ENCODE data around the gene PELI2.
"Not testable (repeated sequence)": the region's sequence is repeated elsewhere in the genome, so short reads cannot be mapped to it uniquely, and the experiment has no call there.

Gene PELI2

GRCh38 chr14:56144176-56144575 is 26.0 kb downstream of the PELI2 start:
- no peak for DNase-seq

GRCh38 chr14:56145181-56145769 is 27.1 kb downstream of the PELI2 start:
- DNase-seq = no peak

GRCh38 chr14:56145965-56146364 is 27.8 kb downstream of the PELI2 start:
- DNase-seq = no peak

- DNase-seq = no peak
Measured at GRCh38 chr14:56147449-56147848, 29.2 kb downstream of the PELI2 start.

- no peak for DNase-seq
Measured at GRCh38 chr14:56147986-56148901, 30.0 kb downstream of the PELI2 start.

GRCh38 chr14:56149151-56149550 is 30.9 kb downstream of the PELI2 start:
- no peak for DNase-seq

DNA sequence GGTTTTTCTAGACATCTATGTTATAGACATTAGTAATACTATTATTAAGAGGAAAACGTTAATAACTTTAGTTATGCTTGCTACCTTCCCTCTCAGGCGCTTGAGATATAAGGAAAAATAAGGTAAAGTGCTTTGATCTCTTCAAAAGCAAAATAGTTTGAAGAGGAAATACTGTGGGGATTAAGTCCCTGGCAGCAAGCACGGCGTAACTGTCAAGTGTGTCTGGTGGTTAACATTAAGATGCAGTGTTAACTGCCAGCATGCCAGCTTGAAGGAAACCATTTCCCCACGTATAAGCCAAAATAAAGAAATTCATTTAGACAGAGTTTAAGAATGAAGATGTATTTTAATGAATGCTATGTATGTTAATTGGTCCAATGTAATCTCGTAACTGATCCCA is 31.8 kb downstream of the PELI2 start:
- no peak for DNase-seq

DNA sequence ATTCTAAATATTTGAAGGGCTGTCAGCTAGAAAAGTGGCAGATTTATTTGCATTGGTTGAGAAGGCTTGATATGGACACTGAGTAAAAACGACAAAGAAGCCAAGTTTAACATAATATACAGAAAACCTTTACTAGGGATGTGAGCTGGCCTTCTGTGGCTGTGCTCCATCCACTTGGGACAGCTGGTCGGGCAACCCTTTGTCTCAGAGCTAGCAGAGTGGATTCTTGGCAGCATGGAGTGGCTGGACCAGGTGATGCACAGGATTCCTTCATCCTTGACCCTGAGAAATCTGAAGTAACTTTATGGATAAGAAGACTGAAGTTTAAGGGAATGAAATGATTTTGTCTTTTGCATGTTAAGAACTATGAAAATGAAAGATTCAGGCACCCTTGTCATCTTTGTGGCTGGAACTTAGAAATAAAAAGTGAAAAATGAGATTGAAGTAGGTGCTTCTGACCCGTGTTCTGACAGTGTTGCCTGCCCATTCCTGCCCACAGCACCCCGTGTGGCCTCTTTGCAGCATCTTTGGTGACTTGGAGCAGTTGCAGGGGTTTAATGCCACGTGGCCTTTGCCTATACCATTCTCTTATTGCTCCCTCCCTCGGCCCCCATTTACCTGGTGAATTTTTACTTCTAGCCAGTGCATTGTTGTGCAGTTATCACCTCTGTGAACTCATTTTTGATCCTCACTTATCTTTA is 32.6 kb downstream of the PELI2 start:
- no peak for DNase-seq

GRCh38 chr14:56152221-56152620 is 34.0 kb downstream of the PELI2 start:
- DNase-seq = no peak

DNA sequence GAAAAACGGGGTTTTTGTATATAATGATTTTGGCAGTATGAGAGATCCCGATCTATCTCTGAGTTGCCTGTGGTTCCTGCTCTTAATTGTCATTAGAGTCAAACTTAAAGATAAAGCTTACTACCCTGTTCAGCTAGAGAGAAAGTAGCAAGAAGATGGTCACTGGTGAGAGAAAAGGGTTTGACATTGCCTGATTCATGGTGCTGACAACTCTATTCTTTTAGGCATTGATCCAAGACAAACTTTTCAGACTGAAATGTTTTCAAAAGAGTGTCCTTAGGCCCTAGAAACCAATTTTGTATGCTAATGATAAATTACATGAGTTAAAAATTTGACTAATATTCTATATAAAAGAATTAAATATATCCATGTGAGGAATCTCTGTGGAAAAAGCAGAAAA is 35.1 kb downstream of the PELI2 start:
- no peak for DNase-seq

- no peak for DNase-seq
Measured at GRCh38 chr14:56154321-56154720, 36.1 kb downstream of the PELI2 start.

- DNase-seq = no peak
Measured at GRCh38 chr14:56156096-56156495, 37.9 kb downstream of the PELI2 start.

GRCh38 chr14:56159066-56159465 is 40.9 kb downstream of the PELI2 start:
- no peak for DNase-seq

GRCh38 chr14:56160088-56160487 is 41.9 kb downstream of the PELI2 start:
- no peak for DNase-seq

DNA sequence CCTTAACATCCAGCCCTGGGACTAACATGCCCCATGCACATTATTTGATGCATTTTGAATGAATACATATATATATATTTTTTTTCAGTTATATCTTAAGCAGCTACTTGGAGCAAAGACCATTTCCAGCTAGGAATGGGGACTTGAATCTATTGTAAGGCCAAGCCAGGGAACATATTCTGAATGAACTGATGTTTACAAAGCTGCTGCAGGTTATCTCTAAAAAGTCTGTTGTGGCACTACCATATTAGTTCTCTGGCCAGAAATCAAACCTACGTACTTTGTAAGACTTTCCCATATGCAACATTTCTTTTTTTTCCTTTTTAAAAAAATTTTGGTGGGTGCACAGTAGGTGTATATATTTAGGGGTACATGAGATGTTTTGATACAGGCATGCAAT is 43.4 kb downstream of the PELI2 start:
- DNase-seq = no peak

- no peak for DNase-seq
Measured at GRCh38 chr14:56162476-56162875, 44.3 kb downstream of the PELI2 start.

DNA sequence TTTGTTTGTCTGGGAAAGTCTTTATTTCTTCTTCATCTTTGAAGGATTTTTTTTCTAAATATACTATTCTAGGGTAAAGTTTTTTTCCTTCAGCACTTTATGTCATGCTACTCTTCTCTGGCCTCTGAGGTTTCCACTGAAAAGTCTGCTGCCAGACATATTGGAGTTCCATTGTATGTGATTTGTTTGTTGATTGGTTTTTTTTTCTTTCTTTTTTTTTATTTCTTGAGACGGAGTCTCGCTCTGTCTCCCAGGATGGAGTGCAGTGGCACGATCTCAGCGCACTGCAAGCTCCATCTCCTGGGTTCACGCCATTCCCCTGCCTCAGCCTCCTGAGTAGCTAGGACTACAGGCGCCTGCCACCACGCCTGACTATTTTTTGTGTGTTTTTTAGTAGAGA is 48.4 kb downstream of the PELI2 start:
- DNase-seq = not testable (repeated sequence)

DNA sequence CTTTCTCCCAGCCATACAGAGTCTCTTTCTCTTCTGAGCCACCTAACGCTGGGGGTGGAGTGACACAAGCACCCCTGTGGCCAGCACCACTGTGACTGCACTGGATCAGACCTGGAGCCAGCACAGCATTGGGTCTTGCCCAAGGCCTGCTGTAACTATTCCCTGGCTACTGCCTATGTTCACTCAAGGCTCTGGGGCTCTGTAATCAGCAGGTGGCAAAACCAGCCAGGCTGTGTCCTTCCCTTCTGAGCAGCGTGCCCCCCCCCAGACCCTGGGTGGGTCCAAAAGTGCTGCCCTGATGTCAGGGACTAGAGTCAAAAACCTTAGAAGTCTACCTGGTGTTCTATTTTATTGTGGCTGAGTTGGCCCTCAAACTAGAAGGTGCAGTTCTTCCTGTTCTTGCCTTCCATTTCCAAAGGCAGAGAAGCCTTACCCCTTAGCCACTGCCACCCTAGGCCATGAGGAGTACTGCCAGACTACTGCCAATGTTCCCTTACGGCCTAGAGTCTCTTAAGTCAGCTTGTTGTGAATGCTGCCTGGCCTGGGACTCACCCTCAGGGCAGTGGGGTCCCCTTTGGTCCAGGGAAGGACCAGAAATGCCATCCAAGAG is 49.9 kb downstream of the PELI2 start:
- no peak for DNase-seq

DNA sequence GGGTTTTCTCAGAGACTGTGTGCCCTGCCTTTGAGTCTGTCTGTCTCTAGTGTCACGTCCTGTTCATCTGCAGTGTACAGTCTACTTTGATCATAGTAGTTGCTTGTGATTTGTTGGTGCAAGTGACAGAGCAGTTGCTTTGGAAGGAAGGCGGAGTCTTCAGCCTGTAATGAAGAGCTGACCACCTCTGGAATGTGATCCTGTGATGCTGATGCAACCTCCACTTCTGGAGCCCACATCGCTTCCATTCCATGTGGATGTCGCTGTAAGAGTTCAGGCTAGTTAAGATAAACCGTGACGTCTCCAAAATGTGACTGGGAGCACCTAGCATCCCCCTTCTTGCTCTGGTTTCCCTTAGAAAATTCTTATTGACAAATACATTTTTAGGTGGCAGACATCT is 51.8 kb downstream of the PELI2 start:
- no peak for DNase-seq

GRCh38 chr14:56170877-56171422 is 52.7 kb downstream of the PELI2 start:
- DNase-seq = no peak

DNA sequence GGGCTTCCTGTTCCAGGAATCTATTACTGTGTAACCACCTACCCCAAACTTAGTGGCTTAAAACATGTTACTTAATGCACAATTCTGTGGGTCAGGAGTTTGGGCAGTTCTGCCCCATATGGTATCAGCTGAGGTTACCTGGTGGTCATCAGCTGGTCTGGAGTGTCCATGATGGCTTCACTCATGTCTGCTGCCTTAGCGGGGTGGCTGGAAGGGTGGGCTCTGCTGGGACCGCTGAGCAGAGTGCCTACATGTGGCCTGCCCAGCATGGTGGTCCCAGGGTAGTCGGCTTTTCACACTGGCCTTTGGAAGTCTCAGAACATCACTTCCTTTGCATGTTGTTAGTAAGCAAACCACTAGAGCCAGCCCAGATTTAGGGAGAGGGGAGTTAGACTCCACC is 53.9 kb downstream of the PELI2 start:
- no peak for DNase-seq

DNA sequence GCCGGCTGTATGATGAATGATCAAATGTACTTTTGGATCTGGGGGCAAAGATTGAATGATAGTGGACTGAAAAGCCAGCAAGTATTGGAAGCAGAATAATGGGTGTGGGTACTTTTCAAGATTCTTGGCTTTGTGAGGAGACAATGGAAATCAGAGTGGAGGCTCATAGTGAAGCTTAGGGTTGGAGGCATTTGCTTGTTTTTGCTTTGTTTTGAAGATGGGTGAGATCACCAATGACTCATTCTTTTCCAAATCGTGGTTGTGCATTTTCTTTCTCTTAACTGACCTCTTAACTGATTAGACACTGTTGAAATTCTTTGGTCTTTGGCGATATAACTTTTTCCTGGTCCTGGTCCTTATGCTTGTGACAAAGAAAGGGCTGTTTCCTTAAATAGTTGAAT is 54.4 kb downstream of the PELI2 start:
- DNase-seq = no peak

DNA sequence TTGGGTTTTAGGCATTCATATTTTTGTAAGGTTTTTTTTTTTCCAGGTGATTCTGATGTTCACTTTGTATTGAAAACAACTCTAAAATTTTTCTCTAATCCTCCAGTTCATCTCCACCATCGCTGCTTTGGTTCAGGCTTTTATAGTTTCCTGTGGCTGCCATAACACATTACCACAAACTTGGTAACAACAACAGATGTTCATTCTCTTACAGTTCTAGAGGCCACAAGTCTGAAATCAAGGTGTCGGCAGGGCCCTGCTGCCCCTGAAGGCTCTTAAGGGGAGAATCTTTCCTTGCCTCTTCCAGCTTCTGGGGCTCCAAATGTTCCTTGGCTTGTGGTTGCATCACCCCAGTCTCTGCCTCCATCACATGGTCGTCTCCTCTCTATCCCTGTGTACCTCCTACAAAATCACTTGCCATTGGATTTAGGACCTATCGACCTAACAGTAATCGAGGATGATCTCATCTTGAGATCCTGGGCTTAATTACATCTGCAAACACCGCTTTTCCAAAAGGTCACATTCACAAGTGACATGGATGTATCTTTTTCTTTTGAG is 55.2 kb downstream of the PELI2 start:
- no peak for DNase-seq
